T-helper 1 cell (primary cell): ENCODE results near the gene OSTF1.

Source experiments
- DNase-seq, 5 donors: peaks; one replicate each; pipeline ENCODE4 v3.0.0-alpha.2; 2012 to 2020

The OSTF1 gene

DNA sequence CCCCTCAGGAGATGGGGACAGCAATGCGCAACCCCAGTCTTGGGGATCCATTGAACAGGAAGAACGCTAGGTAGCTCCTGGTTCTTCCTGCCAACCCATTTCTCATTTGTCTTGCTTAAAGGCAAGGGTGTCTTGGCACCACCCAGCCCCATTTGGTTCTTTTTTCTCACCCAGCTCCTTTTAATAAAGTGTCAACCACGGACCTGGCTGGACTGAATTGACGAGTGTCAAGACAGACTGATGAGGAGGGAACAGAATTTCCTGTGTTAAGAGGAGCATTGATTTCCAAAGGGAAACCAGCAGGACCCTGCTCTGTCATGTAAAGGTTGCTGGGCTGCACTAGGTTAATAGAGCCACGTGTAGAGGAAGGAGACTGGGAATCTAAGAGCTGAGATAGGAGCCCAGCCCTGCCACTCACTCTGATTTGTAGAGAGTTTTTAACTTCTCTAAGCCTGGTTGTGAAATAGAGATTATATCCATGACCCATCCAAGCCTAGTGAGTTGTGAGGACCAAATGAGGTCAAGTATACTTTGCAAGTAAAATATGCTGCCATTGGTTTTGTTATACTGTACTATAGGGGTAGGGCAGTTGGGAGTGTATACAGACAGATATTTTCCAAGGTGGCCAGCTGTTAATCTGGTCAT is 33.7 kb downstream of the OSTF1 start:
- DNase-seq = no peak

DNA sequence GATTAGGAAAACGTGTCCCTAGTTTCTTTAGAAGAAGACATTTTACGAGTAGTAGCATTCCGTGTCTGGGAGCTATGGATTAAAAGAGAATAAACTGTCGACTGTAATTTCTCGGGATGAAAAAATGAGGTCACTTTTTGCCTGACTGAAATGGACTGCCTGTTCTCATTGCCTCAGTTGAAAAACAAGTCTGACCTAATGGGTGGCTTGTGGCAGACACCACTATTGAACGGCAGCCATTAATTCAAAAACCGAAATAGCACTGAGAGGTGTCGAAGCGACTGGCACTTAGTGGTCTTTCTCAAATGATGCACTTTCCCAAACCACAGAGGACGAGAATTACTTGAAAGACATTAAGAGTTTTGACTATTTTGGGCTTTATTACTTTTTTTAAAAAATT is 35.4 kb downstream of the OSTF1 start:
- DNase-seq = no peak

- peak in 1 of 5 donors; percentile 83 for DNase-seq
These were observed 40.2 kb downstream of the OSTF1 start for GRCh38 chr9:75128535-75128934.

DNA sequence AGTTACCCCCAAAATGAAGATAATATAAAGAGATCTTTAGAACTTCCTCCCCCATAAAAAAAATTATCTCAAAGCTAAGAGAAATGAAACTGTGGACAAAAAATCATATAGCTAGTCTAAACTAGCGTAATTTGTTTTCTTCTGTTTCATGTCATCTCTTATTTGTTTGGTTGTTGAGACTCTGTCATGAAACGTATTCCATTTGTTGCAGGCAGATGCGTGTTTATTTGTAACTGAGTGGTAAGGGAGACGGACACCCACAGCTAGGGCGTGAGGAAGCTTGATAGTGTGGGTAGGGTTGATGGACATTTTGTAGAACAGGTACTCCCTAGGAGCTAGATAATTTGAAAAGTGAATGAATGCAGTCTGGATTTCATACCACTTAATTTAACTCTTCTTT is 41.9 kb downstream of the OSTF1 start:
- DNase-seq = no peak

- DNase-seq = no peak
These were observed 42.4 kb downstream of the OSTF1 start for GRCh38 chr9:75130621-75131230.

GRCh38 chr9:75131700-75132099 is 43.4 kb downstream of the OSTF1 start:
- no peak for DNase-seq

- DNase-seq = no peak
These were observed 43.9 kb downstream of the OSTF1 start for GRCh38 chr9:75132244-75132643.

- no peak for DNase-seq
These were observed 45.1 kb downstream of the OSTF1 start for GRCh38 chr9:75133396-75133795.

DNA sequence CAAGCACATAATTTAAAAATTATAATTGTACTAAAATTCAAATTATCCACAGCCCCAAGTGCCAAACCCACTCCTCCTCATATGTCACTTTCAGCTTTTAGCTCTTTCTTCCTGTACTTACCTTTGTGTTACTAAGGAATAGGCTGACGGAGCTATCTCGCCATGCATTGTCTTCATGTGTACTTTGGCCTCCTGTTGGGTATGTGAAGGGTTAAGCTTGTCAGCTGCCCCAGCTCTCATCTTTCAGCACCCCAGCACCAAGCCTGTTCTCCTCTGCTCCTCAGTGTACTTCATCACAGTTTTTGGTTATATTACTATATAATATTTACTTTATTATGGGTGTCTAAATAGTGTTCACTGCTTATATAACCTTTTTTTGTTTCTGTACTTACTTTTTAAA is 46.2 kb downstream of the OSTF1 start:
- DNase-seq = no peak

GRCh38 chr9:75138260-75139040 is 50.1 kb downstream of the OSTF1 start:
- DNase-seq = no peak

DNA sequence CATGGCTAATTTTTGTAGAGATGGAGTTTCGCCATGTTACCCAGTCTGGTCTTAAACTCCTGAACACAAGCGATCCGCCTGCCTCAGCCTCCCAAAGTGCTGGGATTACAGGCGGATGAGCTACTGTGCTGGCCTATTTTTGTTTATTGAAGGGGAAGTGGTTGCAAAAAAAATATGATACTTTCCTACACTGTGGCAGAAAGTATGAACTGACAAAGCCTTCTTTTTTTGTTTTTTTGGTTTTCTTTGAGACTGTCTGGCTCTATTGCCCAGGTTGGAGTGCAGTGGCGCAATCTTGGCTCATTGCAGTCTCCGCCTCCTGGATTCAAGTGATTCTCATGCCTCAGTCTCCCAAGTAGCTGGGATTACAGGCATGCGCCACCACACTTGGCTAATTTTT is 50.9 kb downstream of the OSTF1 start:
- DNase-seq = no peak

GRCh38 chr9:75140261-75140660 is 51.9 kb downstream of the OSTF1 start:
- DNase-seq = no peak

DNA sequence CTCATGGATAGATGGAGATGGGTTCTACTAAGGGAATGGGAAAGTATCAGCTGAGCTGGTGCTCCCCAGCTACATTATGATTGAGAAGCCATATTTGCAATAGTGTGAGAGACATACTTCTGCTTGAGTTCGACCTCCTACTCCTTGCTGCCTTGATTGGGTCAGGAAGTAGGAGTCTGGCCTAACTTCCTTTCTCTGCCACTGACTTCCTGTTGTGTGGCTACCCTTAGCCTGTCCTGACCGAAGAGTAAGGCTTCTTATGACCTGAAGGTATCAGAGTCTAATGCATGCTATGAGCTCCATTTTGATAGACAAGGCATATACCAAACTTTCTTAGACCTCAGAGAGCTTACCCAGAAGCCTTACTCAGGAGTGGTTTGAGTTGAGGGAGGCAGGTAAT is 53.9 kb downstream of the OSTF1 start:
- DNase-seq = peak in 1 of 5 donors; percentile 67

DNA sequence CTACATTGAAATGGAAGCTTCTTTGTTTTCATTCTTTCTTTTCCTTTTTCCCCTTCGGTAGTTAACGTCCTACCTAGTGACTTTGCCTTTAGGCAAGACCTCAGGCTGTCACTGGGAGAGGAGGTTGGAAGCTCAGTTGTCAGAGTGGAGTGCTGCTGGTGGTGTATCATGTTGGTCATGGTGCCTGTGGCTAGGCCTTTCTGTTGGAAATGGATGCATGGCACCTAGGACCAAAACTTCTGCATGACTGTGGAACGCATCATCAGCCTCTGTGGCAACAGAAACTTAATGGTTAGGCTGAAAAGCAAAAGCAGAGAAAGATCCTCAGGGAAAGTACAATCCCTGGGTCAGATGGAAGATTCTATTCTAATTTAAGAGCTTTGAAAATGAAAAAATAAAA is 57.9 kb downstream of the OSTF1 start:
- DNase-seq = no peak

DNA sequence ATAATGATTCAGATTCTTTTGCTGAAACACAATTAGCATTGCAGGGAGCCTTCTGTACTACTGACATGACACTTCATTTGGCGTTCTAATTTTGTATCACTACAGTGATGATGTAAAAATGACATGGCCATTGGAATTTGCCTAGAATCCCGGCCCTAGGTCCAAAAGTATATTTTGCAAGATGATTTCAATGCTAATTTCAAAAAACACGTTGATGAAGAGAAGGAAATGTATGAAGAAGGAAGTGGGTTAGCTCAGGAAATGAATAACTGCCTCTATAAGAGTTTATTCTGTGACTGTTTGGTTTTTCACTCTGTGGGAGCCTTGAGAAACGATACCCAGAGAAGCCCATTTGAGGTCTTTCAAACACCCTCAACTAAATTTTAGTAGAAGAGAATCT is 59.3 kb downstream of the OSTF1 start:
- DNase-seq = peak in 1 of 5 donors; percentile 85

- peak in 1 of 5 donors; percentile 92 for DNase-seq
These were observed 60.2 kb downstream of the OSTF1 start for GRCh38 chr9:75148561-75148960.

DNA sequence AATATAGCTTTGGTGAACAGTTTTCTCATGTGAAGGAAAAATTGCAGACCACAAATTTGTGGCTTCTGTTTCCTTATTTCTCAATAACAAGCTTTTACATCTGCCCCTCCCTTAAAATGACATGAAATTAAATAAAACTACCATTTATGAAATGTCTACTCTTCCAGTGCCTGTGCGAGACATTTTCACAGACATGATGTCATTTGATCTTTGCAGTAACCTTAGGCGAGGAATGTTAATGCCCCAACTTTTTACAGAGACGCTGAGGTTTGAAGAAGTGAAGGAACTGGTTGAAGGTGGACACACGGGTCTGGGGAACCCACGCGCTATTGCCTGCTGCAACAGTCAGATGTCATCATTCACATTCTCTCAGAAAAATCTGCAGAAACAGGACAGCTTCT is 61.5 kb downstream of the OSTF1 start:
- DNase-seq = peak in 1 of 5 donors; percentile 67

- DNase-seq = no peak
These were observed 62.2 kb downstream of the OSTF1 start for GRCh38 chr9:75150512-75150911.

DNA sequence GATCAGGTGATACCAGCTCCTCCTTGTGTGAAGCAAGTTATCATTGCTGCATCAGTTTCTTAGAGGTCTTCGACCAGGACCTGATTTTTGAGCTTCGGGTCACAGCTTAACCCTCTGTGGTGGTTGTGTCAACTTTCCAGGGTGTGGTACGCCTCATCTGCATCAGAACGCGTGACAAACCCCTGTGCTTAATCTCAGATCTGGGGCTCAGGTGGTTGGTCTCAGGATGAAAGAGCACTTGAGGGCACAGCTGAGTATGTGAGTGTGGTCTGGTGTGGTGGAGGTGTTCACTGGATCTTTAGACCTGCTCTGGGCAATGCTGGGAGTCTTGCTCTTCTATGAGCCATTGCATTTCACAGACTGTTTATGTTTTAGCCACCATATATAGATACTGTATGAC is 64.1 kb downstream of the OSTF1 start:
- DNase-seq = peak in 3 of 5 donors; percentile 8 to 93 (median 16)

DNA sequence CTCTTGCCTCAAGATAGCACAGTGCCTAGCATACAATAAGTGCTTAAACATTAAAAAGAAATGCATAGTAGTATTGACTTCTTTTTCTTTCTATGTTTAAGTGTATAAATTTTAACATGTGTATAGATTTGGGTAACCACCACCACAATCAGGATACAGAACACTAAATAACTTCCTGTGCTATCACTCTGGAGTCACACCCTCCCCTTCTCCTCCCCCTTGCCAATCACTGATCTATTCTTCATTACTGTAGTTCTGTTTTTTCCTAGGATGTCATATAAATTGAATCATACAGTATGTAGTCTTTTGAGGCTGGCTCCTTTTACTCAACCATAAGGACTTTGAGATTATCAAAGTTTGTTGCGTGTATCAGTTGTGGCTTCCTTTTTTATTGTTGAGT is 68.5 kb downstream of the OSTF1 start:
- peak in 1 of 5 donors; percentile 26 for DNase-seq

DNA sequence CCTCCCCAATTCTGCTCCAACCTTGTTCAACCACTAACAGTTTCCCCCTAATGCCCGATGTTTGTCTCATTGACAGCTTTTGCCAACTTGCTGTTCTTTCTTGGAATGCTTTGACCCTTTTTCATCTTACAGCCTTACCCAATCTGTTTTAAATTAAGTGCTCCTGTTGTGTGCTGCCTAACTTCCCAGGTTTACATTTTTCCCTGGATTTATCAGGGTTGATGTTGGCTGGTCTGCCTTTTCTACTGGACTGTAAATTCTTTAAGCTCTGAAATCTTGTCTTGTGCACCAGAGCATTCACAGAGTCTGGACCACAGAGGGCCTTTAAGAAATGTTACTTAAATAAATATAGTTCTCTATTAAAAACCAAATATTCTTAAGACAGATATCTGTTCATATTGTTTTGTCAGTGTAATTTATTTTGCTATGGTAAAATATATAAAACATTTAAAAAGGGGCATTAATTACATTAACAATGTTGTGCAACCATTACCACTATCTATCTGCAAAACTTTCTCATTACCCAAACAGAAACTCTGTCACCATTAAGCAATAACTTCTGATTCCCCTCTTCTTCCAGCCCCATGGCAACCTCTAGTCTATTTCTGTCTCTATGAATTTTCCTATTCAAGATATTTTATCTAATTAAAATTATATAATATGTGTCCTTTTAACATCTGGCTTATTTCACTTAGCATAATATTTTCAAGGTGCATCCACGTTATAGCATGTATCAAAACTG is 73.0 kb downstream of the OSTF1 start:
- DNase-seq = no peak

DNA sequence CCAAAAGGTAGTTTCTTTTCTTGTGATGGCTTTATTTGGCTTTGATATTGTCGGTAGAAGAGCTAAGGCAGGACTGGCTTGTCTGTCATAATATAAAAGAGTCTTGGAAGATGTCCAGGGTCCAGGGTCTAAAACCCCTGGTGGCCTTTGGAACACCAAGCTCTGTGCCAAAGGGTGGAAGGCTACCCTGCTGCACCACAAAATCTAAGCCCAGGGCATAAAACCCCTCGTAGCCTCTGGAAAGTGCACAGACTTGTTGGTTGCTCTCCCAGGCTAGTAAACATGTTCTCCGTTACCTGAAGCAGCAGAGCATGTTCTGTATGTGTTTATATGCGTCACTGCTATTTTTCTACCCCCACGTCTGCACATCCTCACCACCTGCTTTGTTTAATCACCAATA is 75.5 kb downstream of the OSTF1 start:
- no peak for DNase-seq

GRCh38 chr9:75164573-75164972 is 76.3 kb downstream of the OSTF1 start:
- DNase-seq = no peak
